Keratinocyte (primary cell): ENCODE measurements around the gene KRT6C. TPM values are rescaled to one million over a fixed set of nuclear protein-coding genes. Genes with fewer than 3 reads are reported as not detected.

Source experiments
- DNase-seq: peaks from one replicate; pipeline ENCODE4 v3.0.0-alpha.2; 2011; ENCODE audit warnings: low read depth, missing footprints, low spot score
- FAIRE-seq: peaks from 2 replicates; lab custom pipeline; 2011; peaks lifted over from hg19 to GRCh38; lab: Jason Lieb, UNC
- H2AFZ ChIP-seq: 2 replicates; pipeline ENCODE4 v1.6.0; 2012; ENCODE audit warnings: low read length, control low read depth, inconsistent platforms; ENCODE audit not compliant: control insufficient read depth
- H3K27ac ChIP-seq: 2 replicates; pipeline ENCODE4 v1.5.1; 2011; ENCODE audit warnings: low read length; ENCODE audit not compliant: control insufficient read depth, insufficient read depth
- H3K27me3 ChIP-seq: 3 replicates; pipeline ENCODE4 v1.6.0; 2011; ENCODE audit warnings: low read length; ENCODE audit not compliant: control insufficient read depth, insufficient read depth; ENCODE audit errors: extremely low read depth
- H3K36me3 ChIP-seq, 2 experiments: 2 replicates in 1 of 2; 3 replicates in 1 of 2; pipeline ENCODE4 v1.5.1; 2011; ENCODE audit warnings: low read length in 2 of 2, mild to moderate bottlenecking in 1 of 2; ENCODE audit not compliant: control insufficient read depth in 2 of 2, insufficient read depth in 2 of 2; ENCODE audit errors: extremely low read depth in 1 of 2
- H3K4me1 ChIP-seq: 3 replicates; pipeline ENCODE4 v1.5.1; 2011; ENCODE audit warnings: low read length; ENCODE audit not compliant: control insufficient read depth, insufficient read depth; ENCODE audit errors: extremely low read depth
- H3K4me2 ChIP-seq: 3 replicates; pipeline ENCODE4 v1.6.0; 2011; ENCODE audit warnings: low read depth, low read length; ENCODE audit not compliant: control insufficient read depth, insufficient read depth; ENCODE audit errors: extremely low read depth
- H3K4me3 ChIP-seq, 3 experiments: fragments of 200-600 bp in 1 of 3; sonication (generic) in 1 of 3; 2 replicates in 2 of 3; 3 replicates in 1 of 3; pipeline ENCODE4 v1.5.1; 2011 to 2016; ENCODE audit warnings: low read length in 3 of 3, mild to moderate bottlenecking in 3 of 3, control low read depth in 2 of 3, inconsistent platforms in 1 of 3, low read depth in 1 of 3, mixed read lengths in 1 of 3, mixed run types in 1 of 3, moderate library complexity in 1 of 3; ENCODE audit not compliant: control insufficient read depth in 2 of 3, insufficient read depth in 2 of 3; ENCODE audit errors: extremely low read depth in 1 of 3
- H3K79me2 ChIP-seq: 2 replicates; pipeline ENCODE4 v1.6.0; 2012; ENCODE audit warnings: low read length; ENCODE audit not compliant: control insufficient read depth, insufficient read depth
- H3K9ac ChIP-seq: 3 replicates; pipeline ENCODE4 v1.6.0; 2011; ENCODE audit warnings: low read length; ENCODE audit not compliant: control insufficient read depth, insufficient read depth; ENCODE audit errors: extremely low read depth
- H3K9me1 ChIP-seq: 3 replicates; pipeline ENCODE4 v1.6.0; 2011; ENCODE audit warnings: low read length; ENCODE audit not compliant: control insufficient read depth, insufficient read depth; ENCODE audit errors: extremely low read depth
- H3K9me3 ChIP-seq: 2 replicates; pipeline ENCODE4 v1.5.1; 2012; ENCODE audit warnings: low read depth, low read length; ENCODE audit not compliant: control insufficient read depth
- H4K20me1 ChIP-seq: 3 replicates; pipeline ENCODE4 v1.6.0; 2011; ENCODE audit warnings: low read length; ENCODE audit not compliant: control insufficient read depth, insufficient read depth; ENCODE audit errors: extremely low read depth
- CTCF ChIP-seq, 3 experiments: IDR thresholded peaks in 1 of 3; conservative IDR thresholded peaks in 1 of 3; optimal IDR thresholded peaks in 1 of 3; 2 replicates in 2 of 3; 3 replicates in 1 of 3; pipeline versions ENCODE3 to v1.5.1; 2011; ENCODE audit warnings: low read length in 3 of 3, mild to moderate bottlenecking in 3 of 3, moderate library complexity in 2 of 3, control low read depth in 1 of 3, inconsistent platforms in 1 of 3; ENCODE audit not compliant: insufficient read depth in 2 of 3; ENCODE audit errors: extremely low read depth in 1 of 3
- EZH2 ChIP-seq: IDR thresholded peaks from one replicate; pipeline ENCODE4 v1.6.1; 2012; ENCODE audit warnings: inconsistent platforms, mild to moderate bottlenecking, low read length, moderate library complexity
- dilution Hi-C: fragments of 300-500 bp; cut with MboI; formaldehyde crosslinking; loops from one replicate; pipeline ENCODE4 v1.7.0; 2020; ENCODE audit warnings: low sequenced_read_pairs; ENCODE audit not compliant: extremely low pct_ligation_motif_present
- polyA plus RNA-seq, 5 experiments: library from polyadenylated mRNA; depleted of rRNA in 3 of 5; stranded (reverse) in 3 of 5; stranded (forward) in 1 of 5; unstranded in 1 of 5; fragments of >200 nt; gene quantifications; 1 replicate in 1 of 5; 2 replicates in 3 of 5; 3 replicates in 1 of 5; pipeline versions ENCODE4 v1.2.1 to v1.2.3, GENCODE V29; 2011 to 2012; ENCODE audit warnings: missing spikeins in 2 of 5, low read depth in 1 of 5, low replicate concordance in 1 of 5

KRT6C gene
- polyA plus RNA-seq, 1 donor (not counting 4 experiments of a cell fraction or from before 2014, with no cell fraction given), result 357 TPM

- H3K9me1 ChIP-seq, result no peaks in the 10 kb centered on the region
- no peak overlapping the region for H3K27ac ChIP-seq
- no peak overlapping the region for H2AFZ ChIP-seq
- FAIRE-seq (no peak), DNase-seq (no peak)
- H3K4me1 ChIP-seq, result peaks cover 9% of the 10 kb centered on the region
- no peaks in the 10 kb centered on the region for H3K36me3 ChIP-seq
- H3K27me3 ChIP-seq, result no peaks in the 10 kb centered on the region
- no peaks in the 10 kb centered on the region for H4K20me1 ChIP-seq
- dilution Hi-C loops, result no loop called here
- no peaks in the 10 kb centered on the region for H3K79me2 ChIP-seq
- H3K9ac ChIP-seq, result no peak overlapping the region
- no peak overlapping the region for H3K4me3 ChIP-seq
- H3K4me2 ChIP-seq, result no peak overlapping the region
- H3K9me3 ChIP-seq, result no peaks in the 10 kb centered on the region
- TF ChIP-seq EZH2 (no peak), CTCF (optimal IDR thresholded peaks at IDR 0.05 in 1 of 3, IDR thresholded peaks at IDR 0.05 in 1 of 3, conservative IDR thresholded peaks at IDR 0.05 in 1 of 3; ENCODE audit: extremely low read depth in 1 of 3, insufficient read depth in 2 of 3, low read length in 3 of 3) (no peak)
Measured at GRCh38 chr12:52477651-52478050, 4.0 kb upstream of the KRT6C start.

- dilution Hi-C loops, result no loop called here
Measured at GRCh38 chr12:52474212-52474611, 607 bp upstream of the KRT6C start.

More at GRCh38 chr12:52474212-52474611, 607 bp upstream of the KRT6C start:
- H3K9ac ChIP-seq, result no peak overlapping the region
- no peak for DNase-seq
- FAIRE-seq, result no peak
- no peaks in the 10 kb centered on the region for H4K20me1 ChIP-seq
- H3K4me2 ChIP-seq, result no peak overlapping the region
- peaks cover 0 to 2% of the 10 kb centered on the region in 2 experiments for H3K36me3 ChIP-seq
- H3K4me3 ChIP-seq, result no peak overlapping the region
- no peak overlapping the region for H3K27ac ChIP-seq
- H2AFZ ChIP-seq, result no peak overlapping the region
- H3K4me1 ChIP-seq, result peaks cover 9% of the 10 kb centered on the region
- no peaks in the 10 kb centered on the region for H3K9me3 ChIP-seq
- no peaks in the 10 kb centered on the region for H3K9me1 ChIP-seq
- TF ChIP-seq EZH2 (no peak), CTCF (optimal IDR thresholded peaks at IDR 0.05 in 1 of 3, IDR thresholded peaks at IDR 0.05 in 1 of 3, conservative IDR thresholded peaks at IDR 0.05 in 1 of 3; ENCODE audit: extremely low read depth in 1 of 3, insufficient read depth in 2 of 3, low read length in 3 of 3) (no peak)
- no peaks in the 10 kb centered on the region for H3K79me2 ChIP-seq
- no peaks in the 10 kb centered on the region for H3K27me3 ChIP-seq
